GM21526 (cell line): Measurements from ENCODE around the gene PIGP.
"Not testable (repeated sequence)": the region's sequence is repeated elsewhere in the genome, so short reads cannot be mapped to it uniquely, and the experiment has no call there.

Experiments used
- ATAC-seq: cut with Tn5 transposase; IDR thresholded peaks from one replicate; pipeline ENCODE4 v1.9.1; 2021; ENCODE audit warnings: moderate library complexity; ENCODE audit not compliant: unreplicated experiment, low FRiP score

Gene PIGP

GRCh38 chr21:37072988-37073416 is at the start of gene PIGP, which contains the start of gene TTC3:
TSS of gene PIGP (minus strand) at chr21:37073071. CDS start at chr21:37072515, 556 bp downstream.
TSS of gene TTC3 (plus strand) at chr21:37073254. CDS start at chr21:37087258, 14,004 bp downstream.
- ATAC-seq = peak; percentile 51

DNA sequence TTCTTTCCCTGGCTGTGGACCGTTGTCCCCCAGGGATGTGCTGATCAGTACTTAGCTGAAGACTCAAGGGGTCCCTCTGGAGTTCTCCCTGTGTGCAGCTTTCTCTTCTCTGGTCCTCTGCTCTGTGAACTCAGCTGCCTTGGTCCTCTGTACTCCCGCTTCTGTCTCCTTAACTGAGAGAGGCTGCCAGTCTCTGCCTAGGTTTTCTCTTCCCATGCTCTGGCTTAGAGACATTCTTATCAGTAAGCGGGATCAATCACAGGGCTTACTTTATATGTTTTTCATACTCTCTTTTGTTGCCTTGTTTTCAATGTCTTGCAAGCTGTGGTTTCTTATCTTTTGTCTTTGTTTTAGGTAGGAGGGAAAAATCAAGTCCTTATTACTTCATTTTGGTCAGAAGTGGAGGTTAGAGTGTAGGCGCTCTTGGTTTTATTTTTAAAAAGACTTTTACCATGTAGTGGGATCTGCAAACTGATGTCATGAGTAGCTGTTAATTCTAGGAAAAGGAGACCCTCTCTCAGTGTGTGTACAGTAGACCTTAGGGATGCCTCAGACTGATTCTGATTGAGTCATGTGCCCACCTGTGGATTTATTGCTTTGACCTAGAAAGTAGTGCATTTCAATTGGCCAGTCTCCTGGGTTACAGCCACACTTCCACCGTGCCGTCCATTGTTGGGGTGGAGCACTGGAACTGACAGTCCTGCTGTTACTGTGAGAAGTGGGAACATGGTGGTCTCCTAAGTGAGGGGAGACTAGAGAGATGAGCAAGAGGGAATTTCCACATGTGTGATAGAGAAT is 46.7 kb upstream of the PIGP start:
- ATAC-seq = no peak

DNA sequence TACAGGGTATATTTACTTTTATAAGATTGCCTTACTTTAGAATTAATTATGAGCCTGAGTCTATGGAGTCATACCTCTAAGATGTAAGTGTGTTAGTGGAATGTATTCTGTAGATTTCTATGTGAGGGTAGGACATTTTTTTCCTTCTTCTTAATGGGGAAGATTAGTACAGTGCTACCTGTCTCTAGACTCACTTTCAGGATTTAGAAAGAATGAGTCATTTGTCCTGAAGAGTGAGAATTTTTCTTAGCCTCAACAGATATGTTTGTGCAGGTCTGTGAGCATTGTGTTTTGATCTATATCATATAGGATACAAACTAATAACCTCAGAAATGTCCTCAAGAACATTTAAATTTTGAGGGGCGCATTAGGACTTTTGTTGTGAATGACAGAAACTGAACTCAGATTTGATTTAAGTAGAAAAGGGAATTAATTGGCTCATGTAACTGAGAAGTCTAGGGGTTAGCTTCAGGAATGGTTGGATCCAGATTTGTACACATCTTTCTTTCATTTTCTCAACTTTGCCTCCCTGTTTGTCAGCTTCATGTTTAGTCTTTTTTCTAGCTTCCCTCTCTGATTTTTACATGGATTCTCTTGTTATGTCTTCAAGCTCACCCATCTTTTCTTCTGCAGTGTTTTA is 45.4 kb upstream of the PIGP start:
- ATAC-seq = no peak

- no peak for ATAC-seq
Observed at GRCh38 chr21:37117204-37117603, 44.3 kb upstream of the PIGP start.

DNA sequence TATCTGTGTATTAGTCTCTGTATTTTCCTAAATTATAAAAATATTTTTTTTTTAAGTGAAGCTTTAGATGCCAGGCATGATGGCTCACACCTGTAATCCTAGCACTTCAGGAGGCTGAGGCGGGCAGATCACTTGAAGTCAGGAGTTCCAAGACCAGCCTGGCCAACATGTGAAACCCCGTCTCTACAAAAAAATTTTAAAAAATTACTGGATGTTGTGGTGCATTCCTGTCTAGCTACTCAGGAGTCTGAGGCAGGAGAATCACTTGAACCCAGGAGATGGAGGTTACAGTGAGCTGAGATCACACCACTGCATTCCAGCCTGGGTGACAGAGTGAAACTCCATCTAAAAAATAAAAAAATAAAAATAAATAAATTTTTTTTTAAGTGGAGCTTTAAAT is 43.6 kb upstream of the PIGP start:
- ATAC-seq = not testable (repeated sequence)

DNA sequence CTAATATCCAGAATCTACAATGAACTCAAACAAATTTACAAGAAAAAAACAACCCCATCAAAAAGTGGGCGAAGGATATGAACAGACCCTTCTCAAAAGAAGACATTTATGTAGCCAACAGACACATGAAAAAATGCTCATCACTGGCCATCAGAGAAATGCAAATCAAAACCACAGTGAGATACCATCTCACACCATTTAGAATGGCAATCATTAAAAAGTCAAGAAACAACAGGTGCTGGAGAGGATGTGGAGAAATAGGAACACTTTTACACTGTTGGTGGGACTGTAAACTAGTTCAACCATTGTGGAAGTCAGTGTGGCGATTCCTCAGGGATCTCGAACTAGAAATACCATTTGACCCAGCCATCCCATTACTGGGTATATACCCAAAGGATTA is 41.4 kb upstream of the PIGP start:
- ATAC-seq = not testable (repeated sequence)

DNA sequence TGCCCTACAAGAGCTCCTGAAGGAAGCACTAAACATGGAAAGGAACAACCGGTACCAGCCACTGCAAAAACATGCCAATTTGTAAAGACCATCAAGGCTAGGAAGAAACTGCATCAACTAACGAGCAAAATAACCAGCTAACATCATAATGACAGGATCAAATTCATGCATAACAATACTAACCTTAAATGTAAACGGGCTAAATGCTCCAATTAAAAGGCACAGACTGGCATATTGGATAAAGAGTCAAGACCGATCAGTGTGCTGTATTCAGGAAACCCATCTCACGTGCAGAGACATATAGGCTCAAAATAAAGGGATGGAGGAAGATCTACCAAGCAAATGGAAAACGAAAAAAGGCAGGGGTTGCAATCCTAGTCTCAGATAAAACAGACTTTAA is 38.2 kb upstream of the PIGP start:
- not testable (repeated sequence) for ATAC-seq

- ATAC-seq = no peak
Observed at GRCh38 chr21:37106998-37107397, 34.1 kb upstream of the PIGP start.

DNA sequence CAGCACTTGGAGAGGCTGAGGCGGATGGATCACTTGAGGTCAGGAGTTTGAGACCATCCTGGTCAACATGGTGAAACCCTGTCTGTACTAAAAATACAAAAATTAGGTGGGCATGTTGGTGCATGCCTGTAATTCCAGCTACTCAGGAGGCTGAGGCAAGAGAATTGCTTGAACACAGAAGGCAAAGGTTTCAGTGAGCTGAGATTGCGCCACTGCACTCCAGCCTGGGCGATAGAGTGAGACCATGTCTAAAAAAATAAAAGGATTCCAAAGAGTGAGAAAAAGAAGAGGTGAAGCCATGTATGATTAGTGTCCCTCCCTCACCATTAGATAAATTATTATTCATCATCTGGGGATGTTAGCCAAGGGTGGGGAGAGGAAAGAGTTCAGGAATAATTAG is 29.9 kb upstream of the PIGP start:
- ATAC-seq = not testable (repeated sequence)

DNA sequence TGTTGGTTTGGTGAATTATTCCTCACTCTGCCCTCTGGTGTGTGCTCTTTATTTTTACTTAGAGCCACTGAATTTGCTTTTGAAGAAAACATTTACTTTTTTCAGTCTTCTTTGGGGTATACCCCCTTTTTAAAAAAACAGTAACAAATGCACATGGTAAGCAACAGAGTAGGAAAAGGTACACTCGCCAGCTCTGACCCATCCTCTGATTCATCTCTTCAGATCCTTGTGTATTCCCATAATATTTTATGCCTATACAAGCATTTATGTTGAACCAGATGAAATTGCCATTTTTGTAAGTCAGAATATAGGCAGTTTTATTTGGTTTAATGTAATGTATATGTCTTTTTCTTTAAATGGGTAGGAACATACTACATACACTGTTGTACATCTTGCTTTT is 28.5 kb upstream of the PIGP start:
- no peak for ATAC-seq

- no peak for ATAC-seq
Observed at GRCh38 chr21:37100316-37100715, 27.4 kb upstream of the PIGP start.

DNA sequence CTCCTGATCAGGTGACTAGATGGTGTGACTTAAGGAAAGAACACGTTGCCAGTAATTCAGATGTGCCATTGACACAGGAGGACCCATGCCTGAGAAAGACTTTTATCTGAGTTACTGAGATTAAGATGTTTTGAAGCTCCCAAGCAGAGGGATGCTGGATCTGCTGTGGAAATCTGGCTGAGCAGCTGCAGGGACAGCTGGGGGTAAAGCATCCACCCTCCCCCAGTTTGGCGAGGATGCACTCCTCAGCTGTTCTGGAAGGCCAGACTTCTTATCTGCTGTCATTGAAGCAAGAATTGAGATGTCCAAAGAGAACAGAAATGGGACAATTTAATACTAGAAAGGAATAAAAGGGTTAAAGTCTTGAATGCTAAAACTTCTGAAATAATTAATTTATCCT is 25.9 kb upstream of the PIGP start:
- no peak for ATAC-seq

- no peak for ATAC-seq
Observed at GRCh38 chr21:37095821-37096220, 22.9 kb upstream of the PIGP start.

DNA sequence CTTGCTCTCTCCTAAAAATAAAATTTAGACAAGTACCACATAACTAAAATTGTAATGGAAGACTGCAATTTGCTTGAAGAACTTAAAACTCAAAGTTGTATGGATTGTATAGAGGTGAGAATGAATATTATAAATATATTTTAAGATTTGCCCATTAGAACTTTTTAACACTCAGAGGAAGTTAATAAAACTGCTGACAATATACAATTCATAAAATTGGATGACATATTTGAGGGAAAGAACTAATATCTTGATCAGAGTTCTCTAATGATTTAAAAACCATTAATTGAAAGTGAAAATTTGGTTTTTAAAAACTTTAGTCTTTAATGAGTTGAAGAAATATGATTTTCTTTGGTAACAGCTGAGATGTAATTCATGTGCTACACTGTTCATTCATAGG is 21.1 kb upstream of the PIGP start:
- no peak for ATAC-seq

DNA sequence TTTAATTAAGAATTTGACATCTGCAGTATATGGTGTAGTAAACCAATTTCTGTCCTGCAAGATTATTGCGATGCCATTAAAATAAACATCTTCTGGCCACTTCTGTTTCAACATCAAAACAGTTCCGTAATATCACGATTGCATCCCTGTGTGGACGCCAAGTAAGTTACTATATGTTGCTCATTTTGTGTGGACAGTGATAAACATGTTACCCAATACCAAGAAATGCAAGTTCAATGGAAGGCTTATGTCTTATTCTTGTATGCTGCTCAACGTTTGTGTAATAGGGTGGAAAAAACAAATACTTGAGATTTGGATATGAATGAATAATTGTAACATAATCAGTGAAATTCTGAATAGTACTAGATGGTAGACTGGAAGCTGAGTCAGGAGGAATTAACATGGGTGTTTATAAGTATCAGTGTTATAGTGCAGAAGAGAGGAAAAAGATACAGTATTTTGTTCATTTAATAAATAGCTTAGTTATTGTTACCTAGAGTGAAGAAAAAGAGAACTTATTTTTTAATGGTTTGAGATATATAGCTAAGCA is 15.4 kb upstream of the PIGP start:
- ATAC-seq = no peak

GRCh38 chr21:37087188-37087587 is 14.3 kb upstream of the PIGP start:
- ATAC-seq = no peak

DNA sequence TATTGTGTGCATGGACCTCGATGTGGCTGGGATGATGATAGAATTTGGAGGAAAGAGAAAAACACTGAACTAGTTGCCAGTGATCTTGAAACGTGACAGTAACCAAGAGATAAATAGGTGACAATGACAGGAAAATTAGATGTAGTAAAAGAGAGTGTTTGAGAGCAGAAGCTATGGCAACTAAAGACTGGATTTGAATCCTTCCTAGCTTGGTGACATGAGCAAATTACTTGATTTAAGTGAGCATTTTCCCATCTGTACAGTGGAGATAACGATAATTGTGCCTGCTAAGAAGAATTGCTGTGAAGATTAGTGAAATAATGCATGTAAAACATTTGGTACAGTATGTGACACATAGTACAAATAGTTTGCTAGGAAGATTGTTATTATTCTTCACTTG is 12.9 kb upstream of the PIGP start:
- no peak for ATAC-seq

- ATAC-seq = no peak
Observed at GRCh38 chr21:37082856-37083528, 10.1 kb upstream of the PIGP start.

DNA sequence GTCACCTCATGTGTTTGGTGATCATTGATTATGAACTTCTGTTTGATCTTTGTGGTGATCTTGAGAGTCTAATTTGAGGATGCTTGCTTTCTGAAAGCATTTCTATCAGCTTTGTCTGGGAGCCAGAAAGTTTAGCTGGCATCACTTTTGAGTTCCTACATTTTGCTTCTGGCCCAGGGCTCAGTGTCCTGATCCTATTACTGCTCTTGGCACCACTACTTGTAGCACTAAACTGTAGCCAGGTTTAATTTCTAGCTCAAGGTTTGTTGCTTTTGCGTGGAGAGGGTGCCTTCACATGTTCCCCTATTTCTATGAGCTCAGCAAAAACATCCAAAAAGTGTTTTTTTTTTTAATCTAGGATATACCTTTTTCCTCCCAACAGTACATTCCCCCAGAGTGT is 9.5 kb upstream of the PIGP start:
- ATAC-seq = no peak

DNA sequence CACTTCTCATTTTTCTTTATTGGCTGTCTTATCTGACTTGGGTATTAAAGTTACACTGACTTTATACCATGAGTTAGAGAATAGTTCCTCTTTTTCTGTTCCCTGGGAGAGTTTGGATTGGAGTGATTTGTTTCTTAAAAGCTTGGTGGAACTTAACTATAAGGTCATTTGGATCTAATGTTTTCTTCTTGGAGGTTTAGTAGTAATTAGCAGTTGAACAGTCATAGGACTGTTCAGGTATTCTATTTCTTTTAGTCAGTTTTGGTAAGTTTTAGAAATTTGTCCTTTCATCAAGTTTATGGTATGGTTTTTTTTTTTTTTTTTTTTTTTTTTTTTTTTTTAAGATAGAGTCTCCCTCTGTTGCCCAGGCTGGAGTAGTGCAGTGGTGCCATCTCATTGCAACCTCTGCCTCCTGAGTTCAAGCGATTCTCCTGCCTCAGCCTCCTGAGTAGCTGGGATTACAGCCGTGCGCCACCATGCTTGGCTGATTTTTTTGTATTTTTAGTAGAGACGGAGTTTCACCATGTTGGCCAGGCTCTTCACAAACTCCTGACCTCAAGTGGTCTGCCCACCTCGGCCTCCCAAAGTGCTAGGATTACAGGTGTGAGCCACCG is 6.4 kb upstream of the PIGP start:
- ATAC-seq = no peak

- no peak for ATAC-seq
Observed at GRCh38 chr21:37077403-37077802, 4.5 kb upstream of the PIGP start.
